OCI-LY7 (cell line): ENCODE results near the gene MRPL41.
"Not testable (repeated sequence)": the region's sequence is repeated elsewhere in the genome, so short reads cannot be mapped to it uniquely, and the experiment has no call there.

ENCODE experiments used
- EZH2phosphoT487 ChIP-seq: fragments of 200-600 bp; sonication (generic); IDR thresholded peaks from 2 replicates; pipeline ENCODE4 v1.6.1; 2018; ENCODE audit warnings: low read depth, borderline replicate concordance, mild to moderate bottlenecking, mixed run types, antibody characterized with exemption, low read length, moderate library complexity, mixed read lengths
- TF ChIP-seq, protein P1 (sequence below): fragments of 200-600 bp; sonication (generic); conservative IDR thresholded peaks from 2 replicates; pipeline ENCODE4 v1.5.1; 2014; ENCODE audit warnings: mild to moderate bottlenecking, antibody characterized with exemption, low read length, moderate library complexity, mixed read lengths

GRCh38 chr9:137596577-137596976 lies 44.9 kb downstream of the MRPL41 start:
- TF ChIP-seq, protein P1, sequence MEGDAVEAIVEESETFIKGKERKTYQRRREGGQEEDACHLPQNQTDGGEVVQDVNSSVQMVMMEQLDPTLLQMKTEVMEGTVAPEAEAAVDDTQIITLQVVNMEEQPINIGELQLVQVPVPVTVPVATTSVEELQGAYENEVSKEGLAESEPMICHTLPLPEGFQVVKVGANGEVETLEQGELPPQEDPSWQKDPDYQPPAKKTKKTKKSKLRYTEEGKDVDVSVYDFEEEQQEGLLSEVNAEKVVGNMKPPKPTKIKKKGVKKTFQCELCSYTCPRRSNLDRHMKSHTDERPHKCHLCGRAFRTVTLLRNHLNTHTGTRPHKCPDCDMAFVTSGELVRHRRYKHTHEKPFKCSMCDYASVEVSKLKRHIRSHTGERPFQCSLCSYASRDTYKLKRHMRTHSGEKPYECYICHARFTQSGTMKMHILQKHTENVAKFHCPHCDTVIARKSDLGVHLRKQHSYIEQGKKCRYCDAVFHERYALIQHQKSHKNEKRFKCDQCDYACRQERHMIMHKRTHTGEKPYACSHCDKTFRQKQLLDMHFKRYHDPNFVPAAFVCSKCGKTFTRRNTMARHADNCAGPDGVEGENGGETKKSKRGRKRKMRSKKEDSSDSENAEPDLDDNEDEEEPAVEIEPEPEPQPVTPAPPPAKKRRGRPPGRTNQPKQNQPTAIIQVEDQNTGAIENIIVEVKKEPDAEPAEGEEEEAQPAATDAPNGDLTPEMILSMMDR = not testable (repeated sequence)
- TF ChIP-seq EZH2phosphoT487 = not testable (repeated sequence)
